Measurements from ENCODE around the gene AUTS2. TPM values are rescaled to one million over a fixed set of nuclear protein-coding genes. Genes with fewer than 3 reads are reported as not detected.
"Not testable (repeated sequence)": the region's sequence is repeated elsewhere in the genome, so short reads cannot be mapped to it uniquely, and the experiment has no call there.

AUTS2 gene
- total RNA-seq, 1 donor from 2014 or later = 80.6 TPM

- H3K4me1 Mint-ChIP-seq (ENCODE audit: unreplicated experiment) = peaks cover 14% of the 10 kb centered on the region
- no peaks in the 10 kb centered on the region for H3K9me3 Mint-ChIP-seq (ENCODE audit: unreplicated experiment)
- H3K4me3 Mint-ChIP-seq (ENCODE audit: unreplicated experiment) = no peak overlapping the region
- DNase-seq (ENCODE audit: extremely low spot score, unreplicated experiment) = no peak
- H3K27me3 Mint-ChIP-seq (ENCODE audit: unreplicated experiment) = no peaks in the 10 kb centered on the region
- H3K36me3 Mint-ChIP-seq (ENCODE audit: unreplicated experiment) = no peaks in the 10 kb centered on the region
- H3K27ac Mint-ChIP-seq (ENCODE audit: unreplicated experiment) = no peak overlapping the region
- TF ChIP-seq, protein P1, sequence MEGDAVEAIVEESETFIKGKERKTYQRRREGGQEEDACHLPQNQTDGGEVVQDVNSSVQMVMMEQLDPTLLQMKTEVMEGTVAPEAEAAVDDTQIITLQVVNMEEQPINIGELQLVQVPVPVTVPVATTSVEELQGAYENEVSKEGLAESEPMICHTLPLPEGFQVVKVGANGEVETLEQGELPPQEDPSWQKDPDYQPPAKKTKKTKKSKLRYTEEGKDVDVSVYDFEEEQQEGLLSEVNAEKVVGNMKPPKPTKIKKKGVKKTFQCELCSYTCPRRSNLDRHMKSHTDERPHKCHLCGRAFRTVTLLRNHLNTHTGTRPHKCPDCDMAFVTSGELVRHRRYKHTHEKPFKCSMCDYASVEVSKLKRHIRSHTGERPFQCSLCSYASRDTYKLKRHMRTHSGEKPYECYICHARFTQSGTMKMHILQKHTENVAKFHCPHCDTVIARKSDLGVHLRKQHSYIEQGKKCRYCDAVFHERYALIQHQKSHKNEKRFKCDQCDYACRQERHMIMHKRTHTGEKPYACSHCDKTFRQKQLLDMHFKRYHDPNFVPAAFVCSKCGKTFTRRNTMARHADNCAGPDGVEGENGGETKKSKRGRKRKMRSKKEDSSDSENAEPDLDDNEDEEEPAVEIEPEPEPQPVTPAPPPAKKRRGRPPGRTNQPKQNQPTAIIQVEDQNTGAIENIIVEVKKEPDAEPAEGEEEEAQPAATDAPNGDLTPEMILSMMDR (IDR thresholded peaks at IDR 0.05) = no peak
Measured at GRCh38 chr7:70590126-70590854, 992.0 kb downstream of the AUTS2 start.

GRCh38 chr7:70591643-70592042 lies 993.4 kb downstream of the AUTS2 start:
- DNase-seq (ENCODE audit: extremely low spot score, unreplicated experiment) = no peak
- no peak overlapping the region for H3K4me3 Mint-ChIP-seq (ENCODE audit: unreplicated experiment)
- H3K36me3 Mint-ChIP-seq (ENCODE audit: unreplicated experiment) = no peaks in the 10 kb centered on the region
- TF ChIP-seq, protein P1 (IDR thresholded peaks at IDR 0.05) = no peak
- no peaks in the 10 kb centered on the region for H3K9me3 Mint-ChIP-seq (ENCODE audit: unreplicated experiment)
- H3K27me3 Mint-ChIP-seq (ENCODE audit: unreplicated experiment) = peaks cover 3% of the 10 kb centered on the region
- no peak overlapping the region for H3K27ac Mint-ChIP-seq (ENCODE audit: unreplicated experiment)
- H3K4me1 Mint-ChIP-seq (ENCODE audit: unreplicated experiment) = peaks cover 16% of the 10 kb centered on the region

DNA sequence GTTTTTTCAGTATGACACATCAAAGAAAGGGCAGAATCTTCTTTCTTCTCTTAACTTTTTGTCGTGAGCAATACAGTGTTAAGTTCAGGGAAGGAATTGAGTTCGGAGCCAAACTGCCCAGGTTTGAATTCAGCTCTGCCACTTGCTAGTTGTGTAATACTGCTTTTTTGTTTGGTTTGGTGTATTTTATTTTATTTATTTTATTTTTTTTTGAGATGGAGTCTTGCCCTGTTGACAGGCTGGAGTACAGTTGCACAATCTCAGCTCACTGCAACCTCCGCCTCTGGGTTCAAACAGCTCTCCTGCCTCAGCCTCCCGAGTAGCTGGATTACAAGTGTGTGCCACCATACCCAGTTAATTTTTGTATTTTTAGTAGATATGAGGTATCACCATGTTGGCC lies 993.9 kb downstream of the AUTS2 start:
- H3K27ac Mint-ChIP-seq (ENCODE audit: unreplicated experiment) = no peak overlapping the region
- no peak for DNase-seq (ENCODE audit: extremely low spot score, unreplicated experiment)
- H3K4me1 Mint-ChIP-seq (ENCODE audit: unreplicated experiment) = peaks cover 12% of the 10 kb centered on the region
- H3K9me3 Mint-ChIP-seq (ENCODE audit: unreplicated experiment) = no peaks in the 10 kb centered on the region
- H3K27me3 Mint-ChIP-seq (ENCODE audit: unreplicated experiment) = peaks cover 8% of the 10 kb centered on the region
- H3K4me3 Mint-ChIP-seq (ENCODE audit: unreplicated experiment) = no peak overlapping the region
- H3K36me3 Mint-ChIP-seq (ENCODE audit: unreplicated experiment) = peaks cover 1% of the 10 kb centered on the region
- TF ChIP-seq, protein P1 (IDR thresholded peaks at IDR 0.05) = no peak

- Mint-ChIP-seq H3K27ac (ENCODE audit: unreplicated experiment) (no peak overlapping the region), H3K27me3 (ENCODE audit: unreplicated experiment) (peaks cover 13% of the 10 kb centered on the region), H3K4me3 (ENCODE audit: unreplicated experiment) (no peak overlapping the region), H3K36me3 (ENCODE audit: unreplicated experiment) (peaks cover 7% of the 10 kb centered on the region), H3K4me1 (ENCODE audit: unreplicated experiment) (peaks cover 12% of the 10 kb centered on the region), H3K9me3 (ENCODE audit: unreplicated experiment) (no peaks in the 10 kb centered on the region)
- no peak for DNase-seq (ENCODE audit: extremely low spot score, unreplicated experiment)
- TF ChIP-seq, protein P1 (IDR thresholded peaks at IDR 0.05) = no peak
Measured at GRCh38 chr7:70594170-70594569, 995.9 kb downstream of the AUTS2 start.

DNA sequence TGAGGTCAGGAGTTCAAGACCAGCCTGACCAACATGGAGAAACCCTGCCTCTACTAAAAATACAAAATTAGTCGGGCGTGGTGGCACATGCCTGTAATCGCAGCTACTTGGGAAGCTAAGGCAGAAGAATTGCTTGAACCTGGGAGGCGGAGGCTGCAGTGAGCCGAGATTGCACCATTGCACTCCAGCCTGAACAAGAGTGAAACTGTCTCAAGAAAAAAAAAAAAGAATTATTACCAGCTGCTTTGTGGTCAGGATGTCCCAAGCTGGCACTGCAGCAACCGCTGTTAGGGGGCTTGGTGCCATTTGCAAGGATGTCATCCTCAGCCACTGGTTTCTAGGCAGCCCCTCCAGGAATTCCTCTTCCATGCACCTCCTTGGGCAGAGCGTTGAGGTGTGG lies 996.6 kb downstream of the AUTS2 start:
- H3K9me3 Mint-ChIP-seq (ENCODE audit: unreplicated experiment); DNase-seq (ENCODE audit: extremely low spot score, unreplicated experiment); H3K27ac Mint-ChIP-seq (ENCODE audit: unreplicated experiment); H3K36me3 Mint-ChIP-seq (ENCODE audit: unreplicated experiment); H3K4me3 Mint-ChIP-seq (ENCODE audit: unreplicated experiment): not testable (repeated sequence)
- peaks cover 13% of the 10 kb centered on the region for H3K27me3 Mint-ChIP-seq (ENCODE audit: unreplicated experiment)
- H3K4me1 Mint-ChIP-seq (ENCODE audit: unreplicated experiment) = peaks cover 14% of the 10 kb centered on the region
